Stimulated activated CD4-positive, alpha-beta T cell treated with anti-CD3 and anti-CD28 coated beads, Interleukin-1b, Interleukin-23, amount 100 ng/mL, for 1 hour (primary cell): ENCODE measurements around the gene IL22RA1.

Source experiments
- DNase-seq, 2 donors: peaks; one replicate each; pipeline ENCODE4 v3.0.0-alpha.2; 2020; ENCODE audit warnings: low read depth in 2 of 2

Gene IL22RA1

GRCh38 chr1:24098102-24098501 is 44.8 kb downstream of the IL22RA1 start:
- DNase-seq: no peak

- DNase-seq: no peak
Measured at GRCh38 chr1:24097663-24098062, 45.3 kb downstream of the IL22RA1 start.

- DNase-seq: no peak
Measured at GRCh38 chr1:24096739-24097103, 46.2 kb downstream of the IL22RA1 start.

GRCh38 chr1:24096009-24096738 is 46.8 kb downstream of the IL22RA1 start:
- DNase-seq: no peak

GRCh38 chr1:24095140-24095859 is 47.6 kb downstream of the IL22RA1 start:
- no peak for DNase-seq

GRCh38 chr1:24094554-24094953 is 48.4 kb downstream of the IL22RA1 start:
- DNase-seq: no peak

- DNase-seq: no peak
Measured at GRCh38 chr1:24093732-24094131, 49.2 kb downstream of the IL22RA1 start.

GRCh38 chr1:24092979-24093378 is 50.0 kb downstream of the IL22RA1 start:
- DNase-seq: no peak

- DNase-seq: no peak
Measured at GRCh38 chr1:24091971-24092482, 50.9 kb downstream of the IL22RA1 start.

GRCh38 chr1:24090736-24091135 is 52.2 kb downstream of the IL22RA1 start:
- no peak for DNase-seq

GRCh38 chr1:24089743-24090555 is 53.0 kb downstream of the IL22RA1 start:
- no peak for DNase-seq

GRCh38 chr1:24089027-24089742 is 53.8 kb downstream of the IL22RA1 start:
- DNase-seq: no peak

GRCh38 chr1:24086466-24086865 is 56.5 kb downstream of the IL22RA1 start:
- no peak for DNase-seq

- DNase-seq: no peak
Measured at GRCh38 chr1:24085546-24085945, 57.4 kb downstream of the IL22RA1 start.

GRCh38 chr1:24085007-24085406 is 57.9 kb downstream of the IL22RA1 start:
- DNase-seq: no peak

- no peak for DNase-seq
Measured at GRCh38 chr1:24084050-24084449, 58.9 kb downstream of the IL22RA1 start.

- DNase-seq: no peak
Measured at GRCh38 chr1:24082372-24082771, 60.6 kb downstream of the IL22RA1 start.

- DNase-seq: no peak
Measured at GRCh38 chr1:24081190-24081589, 61.8 kb downstream of the IL22RA1 start.

GRCh38 chr1:24080131-24080530 is 62.8 kb downstream of the IL22RA1 start:
- no peak for DNase-seq

GRCh38 chr1:24077278-24077978 is 65.5 kb downstream of the IL22RA1 start:
- no peak for DNase-seq

- no peak for DNase-seq
Measured at GRCh38 chr1:24075946-24076345, 67.0 kb downstream of the IL22RA1 start.
